IMR-90 (cell line): Measurements from ENCODE around the gene KCNH2. TPM values are rescaled to one million over a fixed set of nuclear protein-coding genes. Genes with fewer than 3 reads are reported as not detected.
A peak's percentile ranks its signal among the peaks of the same experiment; 100 is the strongest.

Source experiments
- ATAC-seq: fragments of 200-7000 bp; cut with Tn5 transposase; 2 replicates; pipeline ENCODE4 v1.9.1; 2020; ENCODE audit warnings: low read depth, mild to moderate bottlenecking, moderate library complexity
- BruUV-seq: library from RNA; stranded (reverse); fragments of 400-500 nt; replicated peaks from 2 replicates; lab custom pipeline; 2021; lab: Mats Ljungman, UMichigan
- CTCF ChIA-PET: fragments of 300-600 bp; formaldehyde crosslinking; extraction: SDS; loops from one replicate; lab custom pipeline; 2021; ENCODE audit warnings: antibody characterized with exemption; lab: Yijun Ruan, JAX
- POLR2A ChIA-PET: fragments of 300-600 bp; sonication (Branson Sonifier 250); formaldehyde crosslinking; loops from one replicate; lab custom pipeline; 2022; ENCODE audit warnings: antibody characterized with exemption; ENCODE audit not compliant: unreplicated experiment; lab: Charles Lee
- DNase-seq: peaks from one replicate; pipeline ENCODE4 v3.0.0; 2013
- H2AFZ ChIP-seq: replicated peaks from 2 replicates; pipeline ENCODE3; 2013; ENCODE audit warnings: low read length, mild to moderate bottlenecking; ENCODE audit not compliant: poor library complexity
- H2AK5ac ChIP-seq: 2 replicates; pipeline ENCODE4 v1.6.1; 2013; ENCODE audit warnings: low read depth, low read length, inconsistent platforms
- H2AK9ac ChIP-seq: replicated peaks from 2 replicates; pipeline ENCODE3; 2013; ENCODE audit warnings: mild to moderate bottlenecking, low read depth, low read length, moderate library complexity; ENCODE audit not compliant: poor library complexity
- H2BK120ac ChIP-seq: 2 replicates; pipeline ENCODE4 v1.6.1; 2013; ENCODE audit warnings: low read depth, low read length, inconsistent platforms
- H2BK15ac ChIP-seq: 3 replicates; pipeline ENCODE4 v1.6.1; 2013; ENCODE audit warnings: low read depth, low read length, inconsistent platforms
- H2BK20ac ChIP-seq: 2 replicates; pipeline ENCODE4 v1.6.1; 2013; ENCODE audit warnings: low read depth, mild to moderate bottlenecking, inconsistent platforms, low read length, moderate library complexity
- H2BK5ac ChIP-seq: 2 replicates; pipeline ENCODE4 v1.6.1; 2013; ENCODE audit warnings: mild to moderate bottlenecking, low read depth, low read length, inconsistent platforms; ENCODE audit not compliant: poor library complexity, severe bottlenecking
- H3K14ac ChIP-seq: replicated peaks from 2 replicates; pipeline ENCODE4 v1.6.1; 2013; ENCODE audit warnings: low read depth, low read length, inconsistent platforms
- H3K18ac ChIP-seq: 2 replicates; pipeline ENCODE4 v1.6.1; 2013; ENCODE audit warnings: low read depth, low read length, control low read depth
- H3K23ac ChIP-seq: 2 replicates; pipeline ENCODE4 v1.6.1; 2013; ENCODE audit warnings: low read depth, low read length, inconsistent platforms
- H3K27ac ChIP-seq: 2 replicates; pipeline ENCODE4 v1.5.1; 2013; ENCODE audit warnings: mild to moderate bottlenecking, control low read depth, low read length; ENCODE audit not compliant: insufficient read depth
- H3K27me3 ChIP-seq: 2 replicates; pipeline ENCODE4 v1.6.1; 2013; ENCODE audit warnings: low read length; ENCODE audit not compliant: control insufficient read depth, insufficient read depth
- H3K36me3 ChIP-seq: 2 replicates; pipeline ENCODE4 v1.6.1; 2013; ENCODE audit warnings: low read length, mixed read lengths; ENCODE audit not compliant: control insufficient read depth, insufficient read depth
- H3K4ac ChIP-seq: 2 replicates; pipeline ENCODE4 v1.6.1; 2013; ENCODE audit warnings: low read depth, low read length, inconsistent platforms
- H3K4me1 ChIP-seq: 2 replicates; pipeline ENCODE4 v1.6.1; 2013; ENCODE audit warnings: low read length, mixed read lengths; ENCODE audit not compliant: control insufficient read depth, insufficient read depth
- H3K4me2 ChIP-seq: 2 replicates; pipeline ENCODE4 v1.6.1; 2013; ENCODE audit warnings: low read depth, mild to moderate bottlenecking, control low read depth, low read length, moderate library complexity
- H3K4me3 ChIP-seq: 2 replicates; pipeline ENCODE4 v1.5.1; 2013; ENCODE audit warnings: low read depth, mild to moderate bottlenecking, control low read depth, low read length, moderate library complexity; ENCODE audit not compliant: insufficient read depth
- H3K56ac ChIP-seq: 2 replicates; pipeline ENCODE4 v1.6.1; 2013; ENCODE audit warnings: low read length, inconsistent platforms; ENCODE audit not compliant: insufficient read depth; ENCODE audit errors: extremely low read depth
- H3K79me1 ChIP-seq, 2 experiments: 2 replicates each; pipeline ENCODE4 v1.6.1; 2013; ENCODE audit warnings: low read length in 2 of 2, inconsistent platforms in 1 of 2, low read depth in 1 of 2
- H3K9ac ChIP-seq: 2 replicates; pipeline ENCODE4 v1.6.1; 2013; ENCODE audit warnings: low read depth, low read length, control low read depth
- H3K9me1 ChIP-seq: 2 replicates; pipeline ENCODE4 v1.6.1; 2013; ENCODE audit warnings: low read length, inconsistent platforms; ENCODE audit not compliant: insufficient read depth
- H3K9me3 ChIP-seq: 2 replicates; pipeline ENCODE4 v1.6.1; 2013; ENCODE audit warnings: low read length; ENCODE audit not compliant: control insufficient read depth, insufficient read depth
- H4K20me1 ChIP-seq: 2 replicates; pipeline ENCODE4 v1.6.1; 2013; ENCODE audit warnings: low read length, inconsistent platforms; ENCODE audit not compliant: insufficient read depth
- H4K5ac ChIP-seq: 2 replicates; pipeline ENCODE4 v1.6.1; 2013; ENCODE audit warnings: mild to moderate bottlenecking, low read depth, low read length, control low read depth
- H4K8ac ChIP-seq, 2 experiments: 2 replicates each; pipeline ENCODE4 v1.6.1; 2013; ENCODE audit warnings: low read depth in 2 of 2, low read length in 2 of 2, control low read depth in 1 of 2, inconsistent platforms in 1 of 2
- H4K91ac ChIP-seq: 2 replicates; pipeline ENCODE4 v1.6.1; 2013; ENCODE audit warnings: low read depth, low read length, inconsistent platforms; ENCODE audit not compliant: insufficient read depth
- CTCF ChIP-seq: conservative IDR thresholded peaks from 2 replicates; pipeline ENCODE4 v1.5.1; 2012; ENCODE audit warnings: mild to moderate bottlenecking, low read depth, low read length, improper control_type of control experiment
- WGBS, 2 experiments: methylation state at CpG; one replicate each; pipeline versions ENCODE4 v1.1.5 to v1.1.7; 2013; ENCODE audit warnings: missing lambda C conversion rate in 2 of 2; ENCODE audit not compliant: insufficient read length in 1 of 2; ENCODE audit errors: extremely low coverage in 2 of 2; 5-methylcytosine and 5-hydroxymethylcytosine counted together
- dilution Hi-C: fragments of 300-500 bp; cut with HindIII; formaldehyde crosslinking; loops from one replicate; pipeline ENCODE4 v1.14.3; 2018; ENCODE audit warnings: low sequenced_read_pairs; ENCODE audit not compliant: unreplicated experiment
- in situ Hi-C: fragments of 300-500 bp; cut with MboI; formaldehyde crosslinking; loops from 3 replicates; pipeline ENCODE4 v1.14.3; 2019; ENCODE audit warnings: low sequenced_read_pairs, inconsistent platforms, mixed read lengths
- intact Hi-C: fragments of 100-400 bp; cut with micrococcal nuclease; formaldehyde crosslinking; loops from 2 replicates; pipeline ENCODE4 v1.10.0; 2022
- polyA plus RNA-seq, 3 experiments: library from polyadenylated mRNA; depleted of rRNA; stranded (reverse); fragments of >200 nt; gene quantifications; 2 replicates each; pipeline ENCODE4 v1.2.3, GENCODE V29; 2012; ENCODE audit warnings: low replicate concordance in 1 of 3
- total RNA-seq: library from RNA; depleted of rRNA; stranded (reverse); fragments of >200 nt; gene quantifications from 2 replicates; pipeline ENCODE4 v1.2.3, GENCODE V29; 2012

Gene KCNH2
- total and polyA plus RNA-seq, 2 of the 4 experiments (the other 2 are of a cell fraction) = 0.90 to 2.1 TPM

DNA sequence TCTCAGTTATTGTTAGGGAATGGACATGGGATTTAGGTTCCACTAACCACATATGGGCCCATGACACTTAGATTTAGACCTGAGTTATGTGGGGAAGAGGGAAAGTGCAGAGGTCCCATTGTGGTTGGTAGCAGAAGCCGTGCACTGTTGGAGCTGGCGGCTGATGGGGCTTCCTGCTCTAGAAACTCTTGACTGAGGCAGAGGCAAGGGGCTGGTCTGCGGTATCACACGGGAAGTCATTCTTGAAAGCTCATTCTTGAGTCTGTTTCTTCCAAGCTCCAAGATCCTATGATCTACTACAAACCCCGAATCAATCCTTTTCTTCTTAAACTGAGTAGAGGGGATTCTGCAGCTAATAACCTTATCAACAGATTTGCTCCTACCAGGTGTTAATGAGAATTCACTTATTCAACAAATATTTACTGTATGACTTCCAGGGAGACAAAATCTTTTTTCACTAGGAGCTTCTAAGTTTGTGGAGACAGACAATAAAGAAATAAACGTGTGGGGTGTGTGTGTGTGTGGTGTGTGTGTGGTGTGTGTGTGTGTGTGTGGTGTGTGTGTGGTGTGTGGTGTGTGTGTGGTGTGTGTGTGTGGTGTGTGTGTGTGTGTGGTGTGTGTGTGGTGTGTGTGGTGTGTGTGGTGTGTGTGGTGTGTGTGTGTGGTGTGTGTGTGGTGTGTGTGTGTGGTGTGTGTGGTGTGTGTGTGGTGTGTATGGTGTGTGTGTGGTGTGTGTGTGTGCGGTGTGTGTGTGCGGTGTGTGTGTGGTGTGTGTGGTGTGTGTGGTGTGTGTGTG, 68.7 kb downstream of the KCNH2 start:
- no peak overlapping the region for H2BK15ac ChIP-seq
- no peak for ATAC-seq
- no peaks in the 10 kb centered on the region for H4K20me1 ChIP-seq
- no peak overlapping the region for H4K8ac ChIP-seq
- H2AK5ac ChIP-seq = no peak overlapping the region; the same call in 1 of the 2 replicates
- no peak overlapping the region for H3K18ac ChIP-seq
- no peak overlapping the region for H3K4me2 ChIP-seq
- H3K56ac ChIP-seq = no peak overlapping the region
- ChIA-PET CTCF (no interaction called here), POLR2A (no interaction called here)
- H4K91ac ChIP-seq = no peak overlapping the region
- no peak overlapping the region for H3K14ac ChIP-seq
- H2AFZ ChIP-seq = no peak overlapping the region
- no TSS peak for BruUV-seq
- H3K4me1 ChIP-seq = peaks cover 2% of the 10 kb centered on the region; the same call in 1 of the 2 replicates
- WGBS, 2 experiments = 20% methylated on average over 1 of the region's 8 CpGs; no CpG with 5 or more reads in 1 of the 2 experiments
- H3K23ac ChIP-seq = no peak overlapping the region
- peaks cover 19% of the 10 kb centered on the region; the same call in 1 of the 2 replicates for H3K27me3 ChIP-seq
- no peaks in the 10 kb centered on the region for H3K36me3 ChIP-seq
- no peak overlapping the region for H3K4ac ChIP-seq
- no peaks in the 10 kb centered on the region for H3K79me1 ChIP-seq
- H3K9me3 ChIP-seq = no peaks in the 10 kb centered on the region
- H2BK120ac ChIP-seq = no peak overlapping the region
- intact Hi-C loops (no loop called here), in situ Hi-C loops (loop anchor here (10.0 kb wide), 1 partner anchor 195 kb away; no protein-coding TSS in a partner anchor), dilution Hi-C loops (no loop called here)
- no peak for DNase-seq
- no peaks in the 10 kb centered on the region for H3K9me1 ChIP-seq
- no peak overlapping the region for H2BK20ac ChIP-seq
- no peak overlapping the region for H3K4me3 ChIP-seq
- H2AK9ac ChIP-seq = no peak overlapping the region
- peak overlapping the region; percentile 70 for H2BK5ac ChIP-seq
- H3K27ac ChIP-seq = no peak overlapping the region
- no peak for TF ChIP-seq CTCF
- no peak overlapping the region for H3K9ac ChIP-seq
- H4K5ac ChIP-seq = no peak overlapping the region
